ENCODE results near the gene ENO2.
A peak's percentile ranks its signal among the peaks of the same experiment; 100 is the strongest.

ENO2 gene

DNA sequence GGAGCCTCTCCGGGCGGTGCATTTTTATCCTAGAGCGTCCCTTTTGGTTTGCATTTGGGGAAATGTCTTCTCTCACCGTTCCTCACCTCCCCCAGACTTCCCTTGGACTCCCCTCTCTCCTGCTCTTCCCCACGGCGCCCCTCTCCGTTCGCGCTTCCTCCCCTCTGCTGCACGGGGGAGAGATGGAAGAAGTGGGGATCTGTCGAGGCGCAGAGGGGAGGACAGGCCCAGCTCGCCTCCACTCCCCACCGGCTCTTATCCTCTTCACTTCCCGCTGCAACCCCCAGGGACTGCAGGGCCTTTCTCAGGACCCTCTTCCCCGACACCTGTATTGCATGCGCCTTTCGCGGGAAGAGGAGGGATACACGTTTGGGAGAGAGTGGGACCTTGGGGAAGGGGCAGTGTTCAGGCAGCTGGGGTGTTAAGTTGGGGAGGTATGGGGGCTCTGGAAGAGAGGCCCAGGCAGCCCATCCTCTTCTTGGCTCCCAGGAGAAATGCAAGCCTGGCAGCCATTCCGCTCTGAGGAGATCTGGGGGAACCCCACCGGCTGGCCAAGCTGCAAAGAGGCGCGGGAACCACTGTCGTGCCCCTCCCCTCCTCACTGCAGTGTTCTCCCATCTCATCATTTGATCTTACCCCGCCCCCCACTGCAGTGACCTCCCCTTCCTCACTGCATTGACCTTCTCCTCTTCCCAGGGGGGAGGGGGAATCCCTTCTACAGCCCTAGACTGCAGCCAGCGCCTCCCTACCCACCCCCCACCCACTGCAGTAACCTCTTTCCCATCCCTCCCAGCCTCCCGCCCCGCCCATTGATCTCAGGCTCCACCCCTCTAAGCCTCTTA, 788 bp downstream of the ENO2 start:
- DNase-seq: peak; percentile 61

DNA sequence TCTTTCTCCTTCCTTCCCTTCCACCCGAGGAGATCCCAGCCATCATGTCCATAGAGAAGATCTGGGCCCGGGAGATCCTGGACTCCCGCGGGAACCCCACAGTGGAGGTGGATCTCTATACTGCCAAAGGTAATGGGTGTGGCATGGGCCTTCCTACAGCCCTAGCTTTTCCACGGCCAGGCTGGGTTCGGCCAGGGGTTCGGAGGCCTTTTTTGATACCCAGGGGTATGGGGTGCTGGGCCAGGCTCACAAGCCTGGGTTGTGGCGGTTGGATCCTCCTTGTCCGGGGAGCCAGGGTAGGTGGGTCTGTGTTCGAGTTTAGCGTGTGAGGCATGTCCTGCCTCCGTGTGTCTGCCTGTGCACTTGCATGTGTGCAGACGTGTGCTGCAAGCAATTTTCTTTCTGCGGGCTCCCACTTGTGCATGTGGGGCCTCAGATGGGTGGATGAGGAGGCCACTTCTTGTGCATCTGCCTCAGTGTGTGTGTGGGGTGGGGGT, 1.5 kb downstream of the ENO2 start:
- no peak for DNase-seq

DNA sequence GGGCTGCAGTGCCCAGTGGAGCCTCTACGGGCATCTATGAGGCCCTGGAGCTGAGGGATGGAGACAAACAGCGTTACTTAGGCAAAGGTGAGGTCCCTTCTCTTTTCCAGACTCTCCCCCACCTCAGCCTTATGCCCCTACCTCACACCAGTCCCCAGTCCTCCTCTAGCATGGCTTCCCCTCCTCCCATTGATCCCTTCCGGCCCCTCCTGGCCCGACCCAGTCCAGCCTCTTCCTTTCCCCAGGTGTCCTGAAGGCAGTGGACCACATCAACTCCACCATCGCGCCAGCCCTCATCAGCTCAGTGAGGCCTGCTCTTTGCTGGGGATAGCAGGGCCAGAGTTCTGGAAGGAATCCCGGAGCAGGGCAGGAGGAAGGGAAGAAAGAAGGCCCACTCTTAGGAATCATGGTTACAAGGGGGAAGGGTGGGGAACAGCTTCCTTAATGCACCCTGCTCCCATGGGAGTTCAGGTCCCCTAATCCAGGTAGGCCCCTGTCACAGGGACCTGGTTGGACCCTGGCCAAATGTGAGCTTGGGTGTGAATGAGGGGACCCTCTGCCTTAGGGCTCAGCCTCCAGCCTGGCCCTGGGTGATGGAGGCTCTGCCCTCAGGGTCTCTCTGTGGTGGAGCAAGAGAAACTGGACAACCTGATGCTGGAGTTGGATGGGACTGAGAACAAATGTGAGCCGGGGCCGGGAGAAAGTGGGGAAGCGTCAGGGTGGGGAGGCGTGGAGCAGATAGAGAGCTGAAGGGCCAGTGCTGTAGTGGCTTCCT, 2.2 kb downstream of the ENO2 start:
- DNase-seq: no peak

DNA sequence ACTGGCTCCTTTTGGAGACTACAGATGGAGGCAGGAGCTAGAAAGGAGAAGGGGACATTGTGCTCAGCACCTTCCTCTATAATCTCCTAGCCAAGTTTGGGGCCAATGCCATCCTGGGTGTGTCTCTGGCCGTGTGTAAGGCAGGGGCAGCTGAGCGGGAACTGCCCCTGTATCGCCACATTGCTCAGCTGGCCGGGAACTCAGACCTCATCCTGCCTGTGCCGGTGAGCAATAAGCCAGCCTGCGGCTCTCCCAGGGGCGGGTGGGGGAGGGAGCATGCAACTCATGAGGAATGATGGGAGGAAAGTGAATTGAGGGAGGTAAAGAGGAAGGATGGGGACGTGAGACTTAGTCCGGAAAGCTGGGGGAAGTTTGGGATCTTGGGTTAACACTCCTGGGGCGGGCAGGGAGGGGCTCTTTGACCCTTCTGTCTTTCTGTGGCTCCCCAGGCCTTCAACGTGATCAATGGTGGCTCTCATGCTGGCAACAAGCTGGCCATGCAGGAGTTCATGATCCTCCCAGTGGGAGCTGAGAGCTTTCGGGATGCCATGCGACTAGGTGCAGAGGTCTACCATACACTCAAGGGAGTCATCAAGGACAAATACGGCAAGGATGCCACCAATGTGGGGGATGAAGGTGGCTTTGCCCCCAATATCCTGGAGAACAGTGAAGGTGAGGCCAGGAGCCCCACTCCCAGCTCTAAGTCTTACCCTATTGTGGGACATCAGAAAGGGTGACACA, 3.3 kb downstream of the ENO2 start:
- DNase-seq: no peak

DNA sequence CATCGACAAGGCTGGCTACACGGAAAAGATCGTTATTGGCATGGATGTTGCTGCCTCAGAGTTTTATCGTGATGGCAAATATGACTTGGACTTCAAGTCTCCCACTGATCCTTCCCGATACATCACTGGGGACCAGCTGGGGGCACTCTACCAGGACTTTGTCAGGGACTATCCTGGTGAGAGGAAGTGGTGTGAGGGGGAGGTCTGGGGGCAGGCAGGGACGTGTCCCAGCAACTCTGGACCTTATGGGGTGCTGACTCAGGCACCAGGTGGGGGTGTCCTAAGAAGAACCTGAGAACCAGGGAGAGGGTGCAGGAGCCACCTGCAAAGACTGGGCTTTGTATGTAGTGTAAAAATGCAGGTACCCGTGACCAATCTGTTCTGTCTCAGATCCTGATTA, 5.2 kb downstream of the ENO2 start:
- DNase-seq: no peak

DNA sequence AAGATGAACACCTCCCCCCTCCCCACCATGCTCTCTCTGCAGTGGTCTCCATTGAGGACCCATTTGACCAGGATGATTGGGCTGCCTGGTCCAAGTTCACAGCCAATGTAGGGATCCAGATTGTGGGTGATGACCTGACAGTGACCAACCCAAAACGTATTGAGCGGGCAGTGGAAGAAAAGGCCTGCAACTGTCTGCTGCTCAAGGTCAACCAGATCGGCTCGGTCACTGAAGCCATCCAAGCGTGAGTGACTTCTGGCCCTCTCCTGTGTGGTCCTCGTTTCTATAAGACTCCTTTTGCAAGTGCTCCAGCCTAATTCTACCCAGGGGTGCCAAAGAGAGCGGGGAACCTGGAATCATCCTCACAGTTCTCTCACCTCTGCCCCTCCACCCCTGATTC, 7.2 kb downstream of the ENO2 start:
- no peak for DNase-seq

DNA sequence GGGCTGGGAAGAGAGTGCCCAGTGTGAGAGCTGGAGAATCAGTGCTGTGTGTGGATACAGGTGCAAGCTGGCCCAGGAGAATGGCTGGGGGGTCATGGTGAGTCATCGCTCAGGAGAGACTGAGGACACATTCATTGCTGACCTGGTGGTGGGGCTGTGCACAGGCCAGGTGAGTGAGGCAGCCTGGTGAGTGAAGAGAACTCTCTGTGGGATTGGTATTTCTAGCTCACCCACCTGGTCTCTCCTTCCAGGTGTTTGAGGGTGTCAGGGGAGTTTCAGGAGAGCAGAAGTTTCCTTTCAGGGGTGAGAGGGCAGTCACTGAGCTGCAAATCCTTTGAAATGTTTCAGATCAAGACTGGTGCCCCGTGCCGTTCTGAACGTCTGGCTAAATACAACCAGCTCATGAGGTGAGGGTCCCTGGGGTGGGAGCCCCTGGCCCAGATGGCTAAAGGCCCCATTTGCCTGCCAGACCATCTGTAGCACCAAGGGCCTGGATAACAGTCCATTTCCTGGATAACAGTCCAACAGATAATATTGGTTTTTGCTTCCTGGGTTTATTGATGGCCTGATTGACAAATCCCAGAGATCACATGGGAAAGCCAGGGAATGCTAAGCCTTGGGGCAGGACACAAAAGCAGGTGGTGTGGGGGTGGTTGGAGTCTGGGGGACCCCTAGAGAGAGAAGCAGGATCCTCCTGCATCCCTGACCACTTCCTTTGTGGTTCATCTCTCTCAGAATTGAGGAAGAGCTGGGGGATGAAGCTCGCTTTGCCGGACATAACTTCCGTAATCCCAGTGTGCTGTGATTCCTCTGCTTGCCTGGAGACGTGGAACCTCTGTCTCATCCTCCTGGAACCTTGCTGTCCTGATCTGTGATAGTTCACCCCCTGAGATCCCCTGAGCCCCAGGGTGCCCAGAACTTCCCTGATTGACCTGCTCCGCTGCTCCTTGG, 7.9 kb downstream of the ENO2 start:
- no peak for DNase-seq

DNA sequence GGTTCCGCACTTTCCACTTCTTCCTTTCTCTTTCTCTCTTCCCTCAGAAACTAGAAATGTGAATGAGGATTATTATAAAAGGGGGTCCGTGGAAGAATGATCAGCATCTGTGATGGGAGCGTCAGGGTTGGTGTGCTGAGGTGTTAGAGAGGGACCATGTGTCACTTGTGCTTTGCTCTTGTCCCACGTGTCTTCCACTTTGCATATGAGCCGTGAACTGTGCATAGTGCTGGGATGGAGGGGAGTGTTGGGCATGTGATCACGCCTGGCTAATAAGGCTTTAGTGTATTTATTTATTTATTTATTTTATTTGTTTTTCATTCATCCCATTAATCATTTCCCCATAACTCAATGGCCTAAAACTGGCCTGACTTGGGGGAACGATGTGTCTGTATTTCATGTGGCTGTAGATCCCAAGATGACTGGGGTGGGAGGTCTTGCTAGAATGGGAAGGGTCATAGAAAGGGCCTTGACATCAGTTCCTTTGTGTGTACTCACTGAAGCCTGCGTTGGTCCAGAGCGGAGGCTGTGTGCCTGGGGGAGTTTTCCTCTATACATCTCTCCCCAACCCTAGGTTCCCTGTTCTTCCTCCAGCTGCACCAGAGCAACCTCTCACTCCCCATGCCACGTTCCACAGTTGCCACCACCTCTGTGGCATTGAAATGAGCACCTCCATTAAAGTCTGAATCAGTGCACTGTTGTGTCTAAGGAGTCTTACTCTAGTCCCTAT, 8.8 kb downstream of the ENO2 start:
- DNase-seq: no peak

DNA sequence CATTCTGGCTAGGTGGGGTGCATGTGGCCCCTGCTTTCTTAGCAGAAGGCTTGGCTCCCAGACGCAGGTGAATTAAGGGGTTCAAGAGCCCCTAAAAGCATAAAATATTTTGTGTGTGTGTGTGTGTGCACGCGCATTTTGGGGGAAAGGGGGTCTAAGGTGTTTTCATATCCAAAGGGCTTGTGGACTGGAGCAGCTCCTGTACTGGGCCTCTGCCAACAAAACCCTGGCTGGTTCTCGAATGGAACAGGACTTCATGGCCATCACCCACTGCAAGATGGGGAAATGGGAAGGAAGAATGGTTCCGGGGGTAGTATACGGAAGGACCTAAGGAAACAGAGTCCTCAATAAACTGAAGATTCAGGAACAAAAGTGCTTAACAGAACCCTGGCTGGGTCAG, 9.5 kb downstream of the ENO2 start:
- DNase-seq: no peak

DNA sequence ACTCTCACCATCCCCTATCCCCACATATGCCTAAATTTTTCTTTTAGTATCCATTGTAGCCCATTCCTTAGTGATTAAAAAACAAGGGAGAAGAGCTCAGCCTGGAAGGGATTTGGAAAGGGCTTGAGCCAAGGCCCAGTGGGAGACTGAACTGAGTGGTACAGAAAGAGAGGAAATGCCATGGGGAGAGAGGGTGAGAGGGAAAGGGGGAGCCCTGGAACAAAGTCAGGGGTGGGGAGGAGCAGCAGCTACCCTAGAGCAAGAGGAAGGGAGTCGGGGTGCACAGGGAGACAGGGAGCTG, 10.8 kb downstream of the ENO2 start:
- DNase-seq: no peak

DNA sequence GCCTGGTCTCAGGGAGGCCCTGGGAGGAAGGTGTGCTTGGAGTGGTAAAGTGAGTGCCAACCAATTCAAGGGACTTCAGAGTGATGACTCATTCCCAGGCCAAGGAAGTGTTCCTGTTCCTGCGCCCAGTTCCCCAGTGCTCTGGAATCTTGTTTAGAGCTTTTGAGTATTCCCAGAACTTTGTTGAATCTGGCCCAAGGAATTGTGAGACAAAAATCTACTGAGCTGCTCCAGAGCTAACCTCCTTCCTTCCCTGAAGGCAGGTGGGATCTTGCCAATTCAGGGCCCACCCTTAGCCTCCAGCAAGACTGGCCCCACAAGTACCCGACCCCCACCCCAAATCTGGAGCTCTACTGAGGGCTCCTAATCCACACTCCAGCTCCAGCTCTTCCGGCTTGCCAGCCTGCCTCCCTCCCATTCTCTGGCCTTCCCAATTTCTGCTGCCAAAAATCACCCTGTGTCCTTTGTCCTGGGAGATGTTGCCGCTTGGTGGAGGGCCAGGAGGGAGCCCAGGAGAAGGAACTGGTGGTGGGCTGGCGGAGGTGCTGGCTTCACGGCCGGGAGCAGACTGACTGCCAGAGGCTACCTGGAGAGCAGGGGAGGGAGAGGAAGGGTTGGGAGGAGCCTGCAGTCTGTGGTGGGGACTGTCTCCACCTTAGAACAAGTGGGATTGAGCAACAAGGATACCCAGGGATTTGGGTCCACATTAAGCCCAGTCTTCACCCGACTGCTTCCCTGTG, 11.3 kb downstream of the ENO2 start:
- no peak for DNase-seq

DNA sequence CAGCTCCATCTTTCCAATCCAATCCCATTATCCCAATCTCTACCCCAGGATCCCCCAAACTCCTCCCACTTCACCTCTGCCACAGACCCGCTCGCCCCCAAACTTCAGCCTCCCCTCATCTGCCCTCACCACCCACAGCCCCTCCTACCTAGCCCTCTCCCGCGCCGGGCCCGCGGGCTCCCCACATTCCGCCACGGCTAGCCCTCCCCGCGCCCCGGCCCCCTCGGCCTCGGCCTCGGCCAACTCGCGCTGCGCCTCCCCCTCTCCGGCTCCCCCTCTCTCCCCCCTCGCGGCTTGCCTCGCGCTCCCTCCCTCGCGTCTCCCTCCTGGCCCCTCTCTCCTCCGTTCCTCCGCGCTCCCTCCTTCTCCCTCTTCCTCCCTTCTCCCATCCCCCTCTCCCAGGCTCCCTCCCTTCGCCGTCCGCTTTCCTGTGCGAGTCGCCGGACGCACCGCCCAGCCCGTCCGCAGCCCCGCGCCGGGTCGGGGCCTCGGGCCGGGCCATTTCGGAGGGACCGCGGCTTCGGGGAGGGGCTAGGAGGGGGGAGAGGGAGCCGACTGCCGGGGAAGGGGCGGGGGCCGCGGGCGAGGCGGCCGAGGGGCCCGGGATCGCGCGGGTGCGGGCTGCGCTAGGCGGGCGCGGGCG, 13.1 kb downstream of the ENO2 start, which contains the start of gene ATN1:
Gene ATN1, plus strand, starts transcription at position 581 of the 643 bp plus-strand sequence. CDS start 6,043 bp downstream, outside the sequence.
- DNase-seq: peak; percentile 69

DNA sequence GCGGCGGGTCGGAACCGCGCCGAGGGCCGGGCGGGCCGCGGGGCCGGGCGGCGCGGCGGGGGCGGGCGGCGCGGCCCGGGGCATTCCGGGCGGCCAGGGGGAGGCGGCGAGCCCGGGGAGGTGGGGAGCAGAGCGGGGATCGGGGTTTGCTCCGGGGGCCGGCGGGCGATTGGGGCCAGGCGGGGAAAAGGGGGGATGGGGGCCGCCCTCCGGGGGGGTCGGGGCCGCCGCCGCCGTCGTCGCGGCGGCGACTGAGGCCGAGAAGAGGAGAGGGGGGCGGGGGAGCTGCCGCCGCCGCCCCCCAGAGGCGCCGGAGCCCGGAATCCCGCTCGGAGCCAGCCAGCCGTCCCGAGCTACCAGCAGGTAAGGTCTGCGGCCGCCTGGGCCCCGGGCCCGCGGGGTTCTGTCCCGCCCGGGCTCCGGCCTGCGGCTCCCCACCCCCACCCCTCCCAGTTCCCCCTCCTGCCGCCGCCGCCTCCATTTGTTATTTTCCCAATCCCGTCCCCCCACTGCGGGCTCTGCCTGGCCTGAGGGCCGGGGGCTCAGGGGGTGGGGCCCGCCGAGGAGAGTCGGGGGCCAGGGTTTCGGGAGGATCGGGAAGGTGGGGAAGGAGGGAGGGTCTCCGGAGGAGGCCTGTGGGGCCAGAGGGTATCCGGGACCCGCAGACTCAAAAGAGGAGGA, 13.8 kb downstream of the ENO2 start:
- DNase-seq: peak; percentile 32

DNA sequence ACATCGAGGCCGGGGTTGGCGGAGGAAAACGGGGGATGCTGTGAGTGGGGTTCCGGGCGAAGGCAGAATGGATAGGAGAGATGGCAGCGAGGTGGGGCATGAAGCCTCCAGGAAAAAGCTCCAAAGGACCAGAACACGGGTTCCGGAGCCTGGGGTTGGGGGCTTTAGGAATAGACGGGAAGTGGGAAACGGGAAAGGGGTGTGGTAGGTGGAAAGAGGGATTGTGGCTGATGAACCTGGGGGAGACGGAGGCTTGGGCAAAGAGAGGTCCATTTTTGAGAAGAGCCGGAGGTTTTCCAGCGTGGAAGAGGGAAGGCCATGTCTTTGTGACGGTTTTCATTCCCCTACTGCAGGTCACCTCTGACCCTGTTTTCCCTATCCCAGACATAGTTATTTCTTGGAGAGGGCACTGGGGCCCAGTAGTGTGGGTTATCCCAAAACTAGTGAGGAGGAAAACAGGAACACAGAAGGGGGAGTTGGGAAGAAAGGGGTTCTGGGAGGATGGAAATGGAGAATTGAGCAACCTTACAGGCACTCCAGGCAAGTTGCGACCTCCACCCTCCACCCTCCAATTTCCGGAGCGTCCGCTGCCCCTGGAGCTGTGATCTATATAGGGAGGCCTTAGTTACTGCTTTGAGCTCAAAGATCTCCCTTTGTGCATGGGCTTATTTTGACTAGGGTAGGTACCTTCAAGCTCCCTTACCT, 14.5 kb downstream of the ENO2 start:
- DNase-seq: peak; percentile 36

DNA sequence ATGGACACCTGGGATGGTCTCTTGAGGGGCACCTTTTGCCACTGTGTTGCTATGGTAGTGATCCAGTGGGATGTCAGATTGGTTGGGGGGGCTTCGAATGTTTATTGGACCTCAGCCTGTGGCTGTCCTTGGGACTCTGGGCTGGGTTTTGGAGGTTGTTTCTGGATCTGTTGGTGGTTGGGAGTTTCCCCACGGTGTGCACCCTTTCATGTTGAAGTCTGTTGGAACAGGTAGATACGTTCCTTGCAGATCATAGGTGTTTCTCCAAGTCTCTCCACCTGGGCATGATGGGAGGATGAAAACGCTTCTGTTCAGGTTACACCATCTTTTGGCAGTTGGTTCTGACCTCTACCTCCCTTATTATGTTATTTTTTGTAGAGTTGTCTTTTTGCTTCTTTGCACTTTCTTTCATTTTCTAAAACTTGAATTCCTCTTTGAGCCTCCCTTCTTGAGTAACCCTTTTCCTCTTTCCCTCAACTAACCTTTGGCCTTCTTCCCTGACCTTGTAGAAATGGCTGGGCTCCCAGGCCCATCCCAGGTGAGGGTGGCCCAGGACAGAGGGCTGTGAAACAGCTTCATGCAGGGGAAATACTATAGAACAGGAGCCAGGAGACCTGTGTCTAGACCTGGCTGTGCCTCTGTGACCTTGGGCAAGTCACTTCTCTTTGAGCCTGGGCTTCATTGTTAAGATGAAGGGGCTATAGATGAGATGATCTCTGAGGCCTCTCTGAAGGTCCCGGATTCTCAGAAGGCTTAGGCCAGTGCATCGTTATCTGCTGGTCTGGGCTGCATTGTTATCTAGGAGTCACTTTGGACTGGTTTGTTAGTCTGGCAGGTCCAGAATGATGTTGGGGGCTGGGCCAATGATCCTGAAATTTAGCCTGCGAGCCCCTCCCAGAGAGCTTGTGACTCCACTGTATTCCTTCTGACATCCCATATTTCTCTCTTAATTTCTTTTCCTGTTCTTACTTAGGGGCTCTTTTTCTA, 15.4 kb downstream of the ENO2 start:
- peak; percentile 65 for DNase-seq

DNA sequence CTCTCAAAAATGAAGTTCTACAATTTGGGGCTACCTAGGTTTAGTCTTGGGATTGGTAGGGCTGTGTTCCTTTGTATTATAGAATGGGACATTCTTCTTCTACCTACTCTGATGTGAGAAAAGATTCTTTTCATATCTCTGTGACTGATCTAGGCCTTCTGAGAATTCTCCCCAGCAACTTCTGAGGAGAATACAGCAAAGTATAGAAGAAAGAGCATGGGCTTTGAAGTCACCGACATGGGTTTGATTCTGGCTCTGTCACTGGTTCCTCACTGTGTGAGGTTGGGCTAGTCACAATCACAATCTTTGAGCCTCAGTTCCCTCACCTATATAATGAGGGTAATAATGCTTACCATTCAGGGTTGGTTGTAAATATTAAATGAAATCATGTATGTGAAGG, 18.4 kb downstream of the ENO2 start:
- no peak for DNase-seq

DNA sequence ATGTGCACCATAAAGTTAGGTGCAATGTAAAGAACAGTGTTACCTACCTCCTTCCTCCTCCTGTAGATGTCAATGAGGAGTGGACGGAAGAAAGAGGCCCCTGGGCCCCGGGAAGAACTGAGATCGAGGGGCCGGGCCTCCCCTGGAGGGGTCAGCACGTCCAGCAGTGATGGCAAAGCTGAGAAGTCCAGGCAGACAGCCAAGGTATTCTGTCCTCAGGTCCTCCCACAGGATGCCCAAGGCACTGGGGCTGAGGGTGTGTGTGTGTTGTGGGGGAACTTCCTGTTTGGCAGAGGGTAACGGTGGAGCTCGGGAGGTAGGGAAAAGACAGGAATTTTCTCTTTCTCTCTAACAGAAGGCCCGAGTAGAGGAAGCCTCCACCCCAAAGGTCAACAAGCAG, 19.7 kb downstream of the ENO2 start:
- DNase-seq: no peak
